HG03097 (cell line): Measurements from ENCODE around the gene CAMK2N1.
"Not testable (repeated sequence)": the region's sequence is repeated elsewhere in the genome, so short reads cannot be mapped to it uniquely, and the experiment has no call there.

Source experiments
- ATAC-seq: cut with Tn5 transposase; IDR thresholded peaks from one replicate; pipeline ENCODE4 v1.9.1; 2021; ENCODE audit not compliant: unreplicated experiment, low FRiP score

CAMK2N1 gene

DNA sequence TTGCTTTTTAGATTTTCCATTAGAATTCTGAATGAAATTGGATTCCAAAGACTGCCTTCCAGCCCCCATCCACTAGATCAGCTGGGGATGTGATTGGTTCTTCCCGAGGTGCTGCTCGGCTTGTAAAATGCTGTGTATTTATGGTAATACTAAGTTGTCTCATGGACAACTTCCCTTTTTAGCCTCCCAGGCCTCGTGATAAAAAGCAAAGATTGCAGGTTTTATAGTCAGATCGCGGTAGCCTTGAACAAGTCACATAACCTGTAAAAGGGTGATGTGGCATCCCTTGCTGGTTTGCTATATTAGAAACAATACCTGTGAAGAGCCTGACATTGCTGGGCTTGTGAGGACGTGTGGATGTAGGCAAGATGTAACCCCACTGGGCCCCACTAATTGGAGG lies 11.5 kb upstream of the CAMK2N1 start:
- no peak for ATAC-seq

DNA sequence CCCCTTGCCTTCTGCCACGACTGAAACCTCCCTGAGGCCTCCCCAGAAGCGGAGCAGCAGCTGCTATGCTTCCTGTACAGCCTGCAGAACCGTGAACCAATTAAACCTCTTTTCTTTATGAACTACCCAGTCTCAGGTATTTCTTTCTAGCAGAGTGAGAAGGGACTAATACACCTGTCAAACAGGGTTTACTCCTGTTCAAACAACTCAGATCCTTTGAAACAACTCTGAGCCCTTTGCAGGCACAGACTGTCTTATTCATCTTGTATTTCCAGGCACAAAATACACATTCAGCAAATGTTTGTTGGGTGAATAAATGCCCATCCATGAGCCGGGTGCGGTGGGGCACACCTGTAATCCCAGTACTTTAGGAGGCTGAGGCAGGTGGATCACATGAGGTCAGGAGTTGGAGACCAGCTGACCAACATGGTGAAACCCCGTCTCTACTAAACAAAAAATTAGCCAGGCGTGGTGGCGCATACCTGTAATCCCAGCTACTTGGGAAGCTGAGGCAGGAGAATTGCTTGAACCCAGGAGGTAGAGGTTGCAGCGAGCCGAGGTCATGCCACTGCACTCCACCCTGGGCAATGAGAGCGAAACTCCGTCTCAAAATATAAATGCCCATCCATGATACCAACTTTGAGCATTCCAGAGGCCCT lies 10.8 kb upstream of the CAMK2N1 start:
- ATAC-seq, result not testable (repeated sequence)

- no peak for ATAC-seq
Observed at GRCh38 chr1:20496241-20496661, 10.2 kb upstream of the CAMK2N1 start.

GRCh38 chr1:20495661-20496060 lies 9.7 kb upstream of the CAMK2N1 start:
- ATAC-seq, result no peak

DNA sequence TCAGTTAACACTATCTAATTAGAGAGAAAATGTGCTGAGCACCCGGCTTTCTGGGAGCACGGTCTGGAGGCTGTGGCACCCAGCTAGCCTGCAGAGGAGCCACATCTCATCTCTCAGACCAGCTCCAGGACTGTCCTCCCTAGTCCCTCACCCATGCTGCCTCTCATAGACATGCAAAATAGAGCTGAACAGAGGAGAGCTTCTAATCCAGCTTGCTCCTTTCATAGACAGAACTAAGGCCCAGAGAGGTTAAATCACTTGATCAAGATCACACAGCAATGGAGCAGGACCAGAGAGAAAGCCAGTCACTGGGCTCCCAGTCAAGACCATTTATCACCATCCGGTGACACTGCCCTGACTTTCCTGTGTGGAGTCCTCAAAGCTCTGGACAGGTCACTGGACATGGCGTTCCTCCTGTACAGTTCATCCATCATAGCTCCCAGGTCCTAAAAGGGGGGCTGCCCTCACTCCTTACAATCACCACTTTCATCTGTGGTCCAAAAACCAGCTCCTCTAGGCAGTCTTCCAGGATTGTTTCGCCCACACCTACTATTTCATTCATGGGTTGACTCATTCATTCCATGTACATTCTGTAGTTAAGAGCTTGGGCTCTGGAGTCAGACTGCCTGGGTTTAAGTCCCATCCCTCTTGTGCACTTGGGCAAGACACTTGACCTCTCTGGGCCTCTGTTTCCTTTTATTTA lies 8.8 kb upstream of the CAMK2N1 start:
- no peak for ATAC-seq

DNA sequence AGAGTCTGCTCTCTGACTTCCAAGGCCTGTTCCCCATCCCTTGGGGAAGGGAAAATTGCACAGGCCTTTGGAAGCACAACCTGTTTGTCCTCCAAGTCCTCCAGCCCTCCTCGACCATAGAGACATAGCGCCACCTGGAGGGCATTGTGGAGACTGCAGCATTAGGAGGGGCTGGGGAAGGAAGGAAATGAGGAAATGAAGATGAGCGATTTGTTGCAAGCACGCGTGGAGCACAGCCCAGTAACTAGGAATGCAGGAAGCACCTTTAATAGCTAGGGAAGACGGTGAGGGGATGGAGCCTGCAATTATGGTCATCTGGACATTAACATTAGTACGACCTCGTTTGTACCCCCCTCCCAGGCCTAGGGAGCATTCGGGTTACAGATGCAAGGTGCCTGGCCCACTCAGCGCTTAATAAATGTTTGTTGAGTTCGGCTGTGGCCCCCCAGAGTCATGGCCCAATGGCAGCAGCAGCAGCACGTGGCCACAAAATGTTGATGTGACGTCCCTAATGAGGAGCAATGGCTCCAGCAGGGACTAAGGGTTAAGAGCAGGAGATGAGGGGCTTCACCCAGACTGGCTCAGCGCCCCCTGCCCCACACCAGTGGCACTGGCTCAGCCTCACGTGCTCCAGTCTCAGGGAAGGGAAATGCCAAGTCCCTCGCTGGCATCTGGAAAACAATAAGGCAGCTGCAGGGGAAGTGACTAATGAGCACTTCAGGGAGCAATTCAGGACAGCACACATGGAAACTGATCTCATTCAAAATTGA lies 8.0 kb upstream of the CAMK2N1 start:
- ATAC-seq, result no peak

DNA sequence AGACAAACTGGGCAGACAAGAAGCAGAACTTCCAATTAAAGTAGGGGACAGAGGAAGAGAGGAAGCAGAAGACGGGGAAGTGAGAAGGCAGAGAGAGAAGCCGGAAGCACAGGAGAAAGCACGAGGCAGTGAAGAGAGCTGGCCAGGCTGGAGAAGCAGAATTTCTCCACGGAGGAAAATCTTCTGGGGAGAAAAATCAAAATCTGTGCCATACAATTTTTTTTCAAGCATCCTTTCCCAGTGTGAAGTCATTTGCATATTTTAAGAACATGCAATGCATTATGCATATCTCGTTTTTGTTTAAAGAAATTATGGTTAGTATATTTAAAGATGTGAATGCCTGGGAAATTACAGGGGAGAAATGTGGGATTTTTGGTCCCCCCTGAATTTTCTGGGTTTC lies 7.3 kb upstream of the CAMK2N1 start:
- no peak for ATAC-seq

GRCh38 chr1:20492751-20493150 lies 6.7 kb upstream of the CAMK2N1 start:
- no peak for ATAC-seq

GRCh38 chr1:20491866-20492265 lies 5.9 kb upstream of the CAMK2N1 start:
- ATAC-seq, result no peak

- ATAC-seq, result no peak
Observed at GRCh38 chr1:20491178-20491577, 5.2 kb upstream of the CAMK2N1 start.

DNA sequence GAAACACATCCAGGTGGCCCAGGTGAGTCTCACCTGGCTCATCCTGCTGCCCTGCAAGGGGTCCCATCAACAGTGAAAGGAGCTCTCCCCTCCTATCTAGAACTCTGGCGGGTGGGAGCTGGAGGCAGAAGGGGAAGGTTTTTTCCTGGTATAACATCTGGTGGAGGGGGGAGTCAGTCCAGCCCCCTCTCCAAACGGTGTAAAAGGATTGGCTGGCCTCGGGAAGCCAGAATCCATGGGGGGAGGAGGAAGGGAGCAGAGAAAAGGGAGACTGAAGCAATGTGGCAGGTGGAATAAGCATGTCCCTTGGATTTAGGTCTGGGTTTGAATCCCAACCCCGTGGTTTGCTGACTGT lies 1.2 kb upstream of the CAMK2N1 start:
- ATAC-seq, result no peak

DNA sequence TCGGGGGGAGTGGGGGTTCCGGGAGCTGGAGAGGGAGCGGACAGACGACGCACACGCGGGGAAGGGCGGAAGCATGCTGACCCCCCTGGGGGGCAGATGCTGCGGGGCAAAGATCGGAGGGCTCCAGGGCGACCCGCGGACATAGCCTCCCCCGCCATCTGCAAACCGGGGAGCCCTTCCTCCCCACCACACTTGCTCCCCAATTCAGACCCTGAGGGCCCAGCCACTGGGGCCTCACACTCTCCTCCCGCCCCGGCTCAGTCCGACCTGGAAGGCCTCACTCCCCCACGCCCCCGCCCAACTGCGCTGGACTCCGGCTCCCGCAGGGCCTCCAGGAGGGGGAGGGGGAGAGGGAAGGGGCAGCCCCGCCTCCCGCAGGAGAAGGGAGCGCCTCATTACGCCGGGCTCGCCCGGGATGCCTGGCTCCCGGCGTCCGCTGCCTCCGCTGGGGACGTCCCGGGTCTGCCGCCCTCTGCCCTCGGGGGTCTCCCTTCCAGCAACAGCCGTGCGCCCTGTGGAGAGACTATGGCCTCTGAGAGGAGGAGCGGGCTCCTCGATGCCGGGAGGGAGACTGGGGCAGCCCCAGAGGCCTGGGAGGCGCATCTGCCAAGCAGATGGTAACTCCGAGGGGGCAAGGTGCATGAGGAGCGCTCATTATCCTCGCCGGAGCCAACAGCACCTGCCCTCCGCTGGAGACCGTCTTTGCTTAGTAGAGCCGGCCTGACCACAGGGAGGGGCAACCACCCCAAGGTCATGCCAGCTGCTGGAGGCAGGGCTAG lies 636 bp upstream of the CAMK2N1 start:
- no peak for ATAC-seq

DNA sequence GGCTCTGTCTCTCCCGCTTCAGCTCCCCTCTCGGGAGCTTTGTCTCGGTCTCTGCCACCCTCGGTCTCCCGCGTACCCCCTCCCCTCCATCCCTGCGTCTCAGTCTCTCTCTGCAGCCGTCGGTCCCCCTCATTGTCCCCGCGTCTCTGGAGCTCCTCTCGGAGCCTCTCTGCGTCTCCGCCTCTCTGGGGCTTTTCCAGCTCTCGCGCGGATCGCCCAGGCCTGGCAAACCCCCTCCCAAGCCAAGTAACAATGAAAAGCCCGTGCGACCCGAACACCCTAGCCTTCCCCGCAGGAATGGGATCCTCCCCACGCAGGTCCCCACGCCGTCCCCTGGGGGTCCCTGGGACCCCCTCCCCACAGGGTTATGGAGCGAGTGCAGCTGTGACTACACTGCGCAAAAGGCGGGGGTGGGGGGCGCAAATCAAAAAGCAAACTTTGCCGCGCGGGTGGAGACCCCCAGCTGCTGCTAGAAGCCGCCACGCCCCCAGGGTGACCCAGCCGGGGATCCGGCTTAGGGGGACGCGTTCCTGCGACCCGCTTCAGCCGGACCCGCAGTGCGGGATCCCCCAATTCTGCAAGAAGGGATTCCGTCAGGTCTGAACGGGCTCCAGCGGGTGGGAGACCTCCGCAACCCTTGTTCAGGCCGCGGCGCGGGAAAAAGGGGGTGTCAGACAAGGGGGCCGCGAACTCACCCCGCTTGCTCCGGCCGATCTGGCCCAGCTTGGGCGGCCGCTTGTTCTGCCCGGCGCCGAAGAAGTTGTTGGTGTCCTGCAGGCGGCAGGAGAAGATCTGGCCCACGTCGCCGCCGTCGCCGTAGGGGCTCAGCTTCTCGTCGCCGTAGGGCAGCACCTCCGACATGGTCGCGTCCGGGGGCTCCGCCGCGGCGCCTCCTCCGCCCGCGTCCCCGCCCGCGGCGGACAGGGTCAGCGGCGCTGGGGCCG lies 1.2 kb downstream of the CAMK2N1 start:
- no peak for ATAC-seq

GRCh38 chr1:20483833-20484518 lies 2.0 kb downstream of the CAMK2N1 start:
- ATAC-seq, result no peak

- ATAC-seq, result no peak
Observed at GRCh38 chr1:20483098-20483832, 2.7 kb downstream of the CAMK2N1 start.

GRCh38 chr1:20481643-20482498 lies 4.1 kb downstream of the CAMK2N1 start:
- ATAC-seq, result no peak

GRCh38 chr1:20480951-20481617 lies 4.9 kb downstream of the CAMK2N1 start:
- no peak for ATAC-seq
